Measurements from ENCODE around the gene CKS1B. TPM values are rescaled to one million over a fixed set of nuclear protein-coding genes. Genes with fewer than 3 reads are reported as not detected.

CKS1B gene
- total and polyA plus RNA-seq, 8 donors = 4.7 to 73.3 (median 30.6) TPM

DNA sequence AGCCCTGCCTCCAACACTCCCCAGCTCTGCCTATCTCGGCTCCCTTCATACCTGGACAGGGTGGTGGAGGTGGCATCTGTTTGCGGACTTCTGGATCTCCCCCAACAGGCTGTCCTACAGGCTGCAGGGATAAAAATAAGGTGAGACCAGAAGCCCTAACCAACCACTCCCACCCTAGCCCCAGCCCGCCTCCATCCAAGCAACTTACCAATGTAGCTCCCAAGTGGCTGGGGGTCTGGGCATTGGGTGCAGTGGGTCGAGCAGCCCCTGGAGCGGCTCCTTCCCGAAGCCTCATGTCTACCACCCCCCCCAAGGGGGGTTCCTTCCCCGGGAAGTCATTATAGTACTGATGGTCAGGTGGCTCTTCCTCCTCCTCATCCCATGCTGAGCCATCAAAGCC lies 8.4 kb upstream of the CKS1B start:
- Histone ChIP-seq H3K4me1 (peaks cover 32 to 78% (median 74%) of the 10 kb centered on the region in 4 donors), H3K36me3 (peaks cover 37 to 74% (median 67%) of the 10 kb centered on the region in 4 donors), H3K27me3 (no peaks in the 10 kb centered on the region), H3K4me3 (no peak overlapping the region), H3K27ac (peak overlapping the region in 1 of 5 donors; percentile 100), H3K9me3 (no peaks in the 10 kb centered on the region)
- intact Hi-C loops (cut with DNase I; ENCODE audit: low total_unique reads) = loop anchor here (10.0 kb wide), 1 partner anchor 49 kb away; no protein-coding TSS in a partner anchor
- no peak for TF ChIP-seq CTCF (IDR thresholded peaks at IDR 0.05)
- DNase-seq = no peak
- 79 to 94% (median 90%) methylated on average over 6 to 7 of the region's 7 CpGs for WGBS, 5 donors

DNA sequence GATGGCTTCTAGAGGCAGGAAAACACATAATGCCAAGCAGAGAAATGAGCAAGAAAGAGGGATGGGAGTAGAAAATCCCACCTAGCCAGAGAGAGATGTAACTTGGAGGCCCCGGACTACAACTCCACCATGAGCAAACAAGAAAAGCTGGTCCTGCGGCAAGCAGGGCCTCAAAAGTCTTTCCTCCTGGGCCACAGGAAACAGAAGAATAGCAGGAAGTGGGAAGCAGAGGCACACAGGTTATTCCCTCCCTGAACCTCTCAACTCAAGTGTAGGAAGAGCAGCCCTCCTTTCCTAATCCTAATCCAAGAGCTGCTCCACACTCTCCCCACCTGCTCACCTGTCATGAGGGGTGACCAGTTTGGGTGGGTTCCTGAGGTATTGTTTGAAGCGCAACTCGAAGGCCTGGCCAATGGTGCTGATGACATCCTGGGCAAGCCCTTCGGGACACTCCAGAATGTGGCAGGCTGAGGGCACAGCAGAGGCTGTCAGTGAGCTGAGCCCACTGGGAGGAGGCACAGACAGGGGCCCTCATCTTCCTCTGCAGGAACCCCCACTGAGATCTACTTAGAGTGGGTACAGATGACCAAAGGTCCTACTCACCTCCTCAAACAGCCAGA lies 7.0 kb upstream of the CKS1B start:
- Histone ChIP-seq H3K4me1 (peaks cover 44 to 86% (median 81%) of the 10 kb centered on the region in 4 donors), H3K27me3 (no peaks in the 10 kb centered on the region), H3K27ac (peak overlapping the region in 4 of 5 donors; percentile 9 to 100 (median 98)), H3K36me3 (peaks cover 37 to 74% (median 67%) of the 10 kb centered on the region in 4 donors), H3K9me3 (no peaks in the 10 kb centered on the region), H3K4me3 (no peak overlapping the region)
- 56 to 70% (median 66%) methylated on average over 5 of the region's 5 CpGs for WGBS, 5 donors
- intact Hi-C loops (cut with DNase I; ENCODE audit: low total_unique reads) = loop anchor here (10.0 kb wide), 1 partner anchor 47 kb away; no protein-coding TSS in a partner anchor
- no peak for DNase-seq
- TF ChIP-seq EP300 (IDR thresholded peaks at IDR 0.05) (no peak), POLR2AphosphoS5 (IDR thresholded peaks at IDR 0.05) (no peak), CTCF (IDR thresholded peaks at IDR 0.05) (no peak), POLR2A (IDR thresholded peaks at IDR 0.05) (no peak)

DNA sequence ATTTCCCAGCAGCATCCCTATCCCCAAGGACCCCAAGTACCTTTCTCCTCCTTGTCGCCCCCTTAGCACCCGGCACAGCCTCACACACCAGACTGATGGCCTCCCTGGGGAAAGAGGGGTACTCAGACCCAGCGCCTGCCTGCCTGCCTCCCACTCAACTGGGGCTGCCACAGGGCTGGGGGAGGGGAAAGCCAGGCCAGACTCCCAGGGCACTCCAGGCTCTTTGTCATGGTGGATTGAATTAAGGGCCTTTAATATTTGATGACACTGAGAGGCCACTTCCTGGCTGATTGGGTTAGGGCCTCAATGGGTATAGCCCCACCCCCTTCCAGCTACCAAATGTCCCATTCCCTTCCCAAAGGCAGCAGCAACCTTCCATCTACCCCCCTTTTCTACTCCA lies 5.8 kb upstream of the CKS1B start:
- Histone ChIP-seq H3K4me1 (peaks cover 41 to 85% (median 80%) of the 10 kb centered on the region in 4 donors), H3K9me3 (no peaks in the 10 kb centered on the region), H3K36me3 (peaks cover 34 to 63% (median 56%) of the 10 kb centered on the region in 4 donors), H3K4me3 (peak overlapping the region in 3 of 4 donors; percentile 42 to 64 (median 44)), H3K27ac (peak overlapping the region; percentile 12 to 100 (median 99)), H3K27me3 (no peaks in the 10 kb centered on the region)
- 82 to 97% (median 83%) methylated on average over 3 of the region's 3 CpGs for WGBS, 5 donors
- DNase-seq = no peak
- intact Hi-C loops (cut with DNase I; ENCODE audit: low total_unique reads) = loop anchor here (10.0 kb wide), 1 partner anchor 46 kb away; no protein-coding TSS in a partner anchor
- TF ChIP-seq EP300 (IDR thresholded peaks at IDR 0.05) = no peak
- no peak for TF ChIP-seq POLR2AphosphoS5 (IDR thresholded peaks at IDR 0.05)
- TF ChIP-seq POLR2A (IDR thresholded peaks at IDR 0.05) = no peak
- no peak for TF ChIP-seq CTCF (IDR thresholded peaks at IDR 0.05)

DNA sequence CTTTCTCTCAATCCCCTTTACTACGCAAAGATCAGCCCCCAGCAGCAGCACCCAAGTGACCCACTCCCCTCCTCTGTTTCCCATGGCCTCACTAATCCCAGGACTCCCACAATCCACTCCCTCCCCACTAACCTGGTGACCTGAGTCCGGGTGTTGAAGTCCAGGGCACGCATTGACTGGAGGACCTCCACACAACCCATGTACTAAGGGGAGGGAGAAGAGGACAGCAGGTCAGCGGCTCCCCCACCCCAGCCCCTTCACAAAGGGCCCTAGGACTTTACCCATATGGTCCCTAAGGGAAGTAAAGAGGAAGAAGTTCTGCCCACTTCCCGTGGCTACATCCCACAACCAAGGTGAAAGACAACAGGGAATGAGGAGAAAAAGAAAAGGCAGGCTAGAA lies 5.2 kb upstream of the CKS1B start:
- no peak for DNase-seq
- Histone ChIP-seq H3K27me3 (no peaks in the 10 kb centered on the region), H3K27ac (peak overlapping the region; percentile 12 to 100 (median 99)), H3K4me1 (peaks cover 41 to 80% (median 78%) of the 10 kb centered on the region in 4 donors), H3K4me3 (peak overlapping the region; percentile 42 to 64 (median 43)), H3K36me3 (peaks cover 30 to 58% (median 51%) of the 10 kb centered on the region in 4 donors), H3K9me3 (no peaks in the 10 kb centered on the region)
- TF ChIP-seq CTCF (IDR thresholded peaks at IDR 0.05) (no peak), EP300 (IDR thresholded peaks at IDR 0.05) (no peak), POLR2A (IDR thresholded peaks at IDR 0.05) (no peak), POLR2AphosphoS5 (IDR thresholded peaks at IDR 0.05) (no peak)
- WGBS, 5 donors = 50 to 70% (median 61%) methylated on average over 5 of the region's 5 CpGs
- intact Hi-C loops (cut with DNase I; ENCODE audit: low total_unique reads) = loop anchor here (10.0 kb wide), 1 partner anchor 46 kb away; no protein-coding TSS in a partner anchor
